Neuronal stem cell (in vitro differentiated cells): ENCODE results near the gene SEMA7A.
A peak's percentile ranks its signal among the peaks of the same experiment; 100 is the strongest.

Experiments
- DNase-seq: peaks from one replicate; pipeline ENCODE4 v3.0.0-alpha.2; 2013; ENCODE audit warnings: low spot score
- H2AFZ ChIP-seq: one replicate; pipeline ENCODE4 v1.6.1; 2013; ENCODE audit warnings: mild to moderate bottlenecking, low read length, inconsistent platforms
- H2AK5ac ChIP-seq: 2 replicates; pipeline ENCODE4 v1.6.1; 2013; ENCODE audit warnings: low read depth, mild to moderate bottlenecking, inconsistent platforms, low read length, moderate library complexity, mixed read lengths
- H2BK120ac ChIP-seq: 2 replicates; pipeline ENCODE4 v1.6.1; 2013; ENCODE audit warnings: low read depth, mild to moderate bottlenecking, inconsistent platforms, low read length, moderate library complexity, mixed read lengths
- H2BK12ac ChIP-seq: one replicate; pipeline ENCODE4 v1.6.1; 2013; ENCODE audit warnings: low read length, inconsistent platforms
- H2BK15ac ChIP-seq: 2 replicates; pipeline ENCODE4 v1.6.1; 2013; ENCODE audit warnings: mild to moderate bottlenecking, low read length, inconsistent platforms, mixed read lengths
- H2BK5ac ChIP-seq: one replicate; pipeline ENCODE4 v1.6.1; 2013; ENCODE audit warnings: inconsistent platforms, mild to moderate bottlenecking, low read length, moderate library complexity
- H3K14ac ChIP-seq: one replicate; pipeline ENCODE4 v1.6.1; 2013; ENCODE audit warnings: low read length, inconsistent platforms
- H3K18ac ChIP-seq: 2 replicates; pipeline ENCODE4 v1.6.1; 2013; ENCODE audit warnings: low read length, inconsistent platforms
- H3K23ac ChIP-seq: 2 replicates; pipeline ENCODE4 v1.6.1; 2013; ENCODE audit warnings: low read depth, mild to moderate bottlenecking, mixed read lengths, low read length, inconsistent platforms; ENCODE audit not compliant: poor library complexity
- H3K27ac ChIP-seq: replicated peaks from 3 replicates; pipeline ENCODE4 v1.5.1; 2013; ENCODE audit warnings: low read length, inconsistent platforms
- H3K27me3 ChIP-seq, 3 experiments: 2 replicates each; pipeline ENCODE4 v1.6.1; 2013; ENCODE audit warnings: low read length in 3 of 3, mild to moderate bottlenecking in 2 of 3, inconsistent platforms in 1 of 3, low read depth in 1 of 3, mixed read lengths in 1 of 3, moderate library complexity in 1 of 3; ENCODE audit not compliant: control insufficient read depth in 3 of 3, insufficient read depth in 3 of 3
- H3K36me3 ChIP-seq, 2 donors: replicated peaks in 1 of 2; 2 replicates each; pipeline ENCODE4 v1.6.1; 2013; ENCODE audit warnings: low read length in 2 of 2; ENCODE audit not compliant: control insufficient read depth in 2 of 2, insufficient read depth in 2 of 2
- H3K4ac ChIP-seq: 2 replicates; pipeline ENCODE4 v1.6.1; 2013; ENCODE audit warnings: inconsistent platforms, mild to moderate bottlenecking, low read length, moderate library complexity
- H3K4me1 ChIP-seq, 2 donors: 1 replicate in 1 of 2; 2 replicates in 1 of 2; pipeline ENCODE4 v1.6.1; 2013; ENCODE audit warnings: low read length in 2 of 2, low read depth in 1 of 2; ENCODE audit not compliant: control insufficient read depth in 2 of 2, insufficient read depth in 1 of 2
- H3K4me2 ChIP-seq: one replicate; pipeline ENCODE4 v1.6.1; 2013; ENCODE audit warnings: mild to moderate bottlenecking, low read length, inconsistent platforms; ENCODE audit not compliant: insufficient read depth, poor library complexity, severe bottlenecking
- H3K4me3 ChIP-seq, 2 donors: 2 replicates each; pipeline ENCODE4 v1.5.1; 2013; ENCODE audit warnings: low read length in 2 of 2, mild to moderate bottlenecking in 2 of 2, inconsistent platforms in 1 of 2, moderate library complexity in 1 of 2
- H3K79me1 ChIP-seq: one replicate; pipeline ENCODE4 v1.6.1; 2013; ENCODE audit warnings: low read depth, mild to moderate bottlenecking, inconsistent platforms, low read length, moderate library complexity
- H3K9ac ChIP-seq: one replicate; pipeline ENCODE4 v1.6.1; 2013; ENCODE audit warnings: mild to moderate bottlenecking, low read depth, low read length, inconsistent platforms; ENCODE audit not compliant: poor library complexity
- H3K9me3 ChIP-seq, 2 donors: replicated peaks in 1 of 2; 2 replicates each; pipeline versions ENCODE3 to v1.6.1; 2013; ENCODE audit warnings: low read length in 2 of 2, mild to moderate bottlenecking in 2 of 2, inconsistent platforms in 1 of 2, low read depth in 1 of 2, mixed read lengths in 1 of 2, moderate library complexity in 1 of 2; ENCODE audit not compliant: control insufficient read depth in 2 of 2, insufficient read depth in 1 of 2
- H4K8ac ChIP-seq: one replicate; pipeline ENCODE4 v1.6.1; 2013; ENCODE audit warnings: low read depth, mild to moderate bottlenecking, inconsistent platforms, low read length, moderate library complexity
- H4K91ac ChIP-seq: one replicate; pipeline ENCODE4 v1.6.1; 2013; ENCODE audit warnings: low read length, low read depth, mild to moderate bottlenecking, inconsistent platforms; ENCODE audit not compliant: poor library complexity
- WGBS, 2 donors: extraction: QIAGEN DNeasy Blood & Tissue Kit; methylation state at CpG; one replicate each; pipeline ENCODE4 v1.1.7; 2013; ENCODE audit warnings: missing lambda C conversion rate in 2 of 2, mixed read lengths in 1 of 2; ENCODE audit not compliant: insufficient read length in 2 of 2, insufficient replicate concordance in 1 of 2; ENCODE audit errors: extremely low coverage in 2 of 2; 5-methylcytosine and 5-hydroxymethylcytosine counted together

SEMA7A gene

GRCh38 chr15:74418575-74419338, 15.0 kb downstream of the SEMA7A start:
- no peak overlapping the region for H3K9ac ChIP-seq
- no peak overlapping the region for H2BK120ac ChIP-seq
- H3K27ac ChIP-seq = no peak overlapping the region
- H3K79me1 ChIP-seq = peaks cover 6% of the 10 kb centered on the region
- H3K4me1 ChIP-seq = peaks cover 28 to 40% of the 10 kb centered on the region in 2 donors
- no peak overlapping the region for H4K8ac ChIP-seq
- no peaks in the 10 kb centered on the region for H3K9me3 ChIP-seq
- H3K23ac ChIP-seq = no peak overlapping the region
- H2BK5ac ChIP-seq = no peak overlapping the region
- no peak overlapping the region for H3K4ac ChIP-seq
- H3K14ac ChIP-seq = no peak overlapping the region
- H3K36me3 ChIP-seq = peaks cover 15 to 20% of the 10 kb centered on the region in 2 donors
- no peak overlapping the region for H4K91ac ChIP-seq
- H2BK12ac ChIP-seq = no peak overlapping the region
- no CpG with 5 or more reads among the region's 16 CpGs for WGBS, 2 donors
- H2AK5ac ChIP-seq = peak overlapping the region; percentile 16
- no peak overlapping the region for H3K4me2 ChIP-seq
- no peak overlapping the region for H2AFZ ChIP-seq
- H3K4me3 ChIP-seq = no peak overlapping the region
- no peak overlapping the region for H2BK15ac ChIP-seq
- no peaks in the 10 kb centered on the region for H3K27me3 ChIP-seq
- no peak for DNase-seq
- peak overlapping the region; percentile 23 for H3K18ac ChIP-seq

GRCh38 chr15:74417670-74418069, 16.1 kb downstream of the SEMA7A start:
- Histone ChIP-seq H3K4me1 (peaks cover 24 to 30% of the 10 kb centered on the region in 2 donors), H3K9me3 (no peaks in the 10 kb centered on the region), H3K36me3 (peaks cover 18 to 20% of the 10 kb centered on the region in 2 donors), H3K4me3 (no peak overlapping the region), H2BK15ac (no peak overlapping the region), H2AFZ (no peak overlapping the region), H3K4ac (peak overlapping the region; percentile 38), H2AK5ac (no peak overlapping the region), H4K91ac (no peak overlapping the region), H2BK12ac (no peak overlapping the region), H3K23ac (no peak overlapping the region), H3K27ac (no peak overlapping the region), H3K9ac (peak overlapping the region; percentile 64), H4K8ac (no peak overlapping the region), H2BK120ac (no peak overlapping the region), H3K79me1 (peaks cover 6% of the 10 kb centered on the region), H3K18ac (peak overlapping the region; percentile 54), H3K27me3 (no peaks in the 10 kb centered on the region), H3K14ac (no peak overlapping the region), H2BK5ac (no peak overlapping the region), H3K4me2 (no peak overlapping the region)
- no CpG with 5 or more reads among the region's 9 CpGs for WGBS, 2 donors
- DNase-seq = no peak

GRCh38 chr15:74417225-74417624, 16.5 kb downstream of the SEMA7A start:
- Histone ChIP-seq H3K27ac (no peak overlapping the region), H2AK5ac (no peak overlapping the region), H3K79me1 (peaks cover 6% of the 10 kb centered on the region), H3K18ac (no peak overlapping the region), H3K4me1 (peaks cover 19 to 26% of the 10 kb centered on the region in 2 donors), H3K27me3 (no peaks in the 10 kb centered on the region), H3K9ac (no peak overlapping the region), H2BK12ac (peak overlapping the region; percentile 47), H2BK120ac (no peak overlapping the region), H2BK5ac (no peak overlapping the region), H3K4ac (no peak overlapping the region), H2AFZ (no peak overlapping the region), H3K9me3 (no peaks in the 10 kb centered on the region), H2BK15ac (no peak overlapping the region), H4K91ac (no peak overlapping the region), H3K36me3 (peaks cover 18 to 20% of the 10 kb centered on the region in 2 donors), H3K14ac (no peak overlapping the region), H3K4me2 (no peak overlapping the region), H4K8ac (no peak overlapping the region), H3K4me3 (no peak overlapping the region), H3K23ac (no peak overlapping the region)
- DNase-seq = no peak
- no CpG with 5 or more reads among the region's 13 CpGs for WGBS, 2 donors

GRCh38 chr15:74415966-74416916, 17.5 kb downstream of the SEMA7A start:
- DNase-seq = no peak
- peaks cover 18 to 20% of the 10 kb centered on the region in 2 donors for H3K36me3 ChIP-seq

More at GRCh38 chr15:74415966-74416916, 17.5 kb downstream of the SEMA7A start:
- peaks cover 4% of the 10 kb centered on the region for H3K79me1 ChIP-seq
- H3K9me3 ChIP-seq = no peaks in the 10 kb centered on the region
- peak overlapping the region in 1 of 2 donors; percentile 5 for H3K4me3 ChIP-seq
- peaks cover 10 to 16% of the 10 kb centered on the region in 2 donors for H3K4me1 ChIP-seq
- no peak overlapping the region for H3K4ac ChIP-seq
- H2AFZ ChIP-seq = no peak overlapping the region
- H3K23ac ChIP-seq = peak overlapping the region; percentile 82
- H4K91ac ChIP-seq = no peak overlapping the region
- no peak overlapping the region for H3K27ac ChIP-seq
- no peaks in the 10 kb centered on the region for H3K27me3 ChIP-seq
- no peak overlapping the region for H4K8ac ChIP-seq
- no peak overlapping the region for H2BK5ac ChIP-seq
- H2AK5ac ChIP-seq = no peak overlapping the region
- H3K9ac ChIP-seq = peak overlapping the region; percentile 72
- H2BK120ac ChIP-seq = no peak overlapping the region
- H2BK12ac ChIP-seq = peak overlapping the region; percentile 36
- peak overlapping the region; percentile 13 for H3K18ac ChIP-seq
- no peak overlapping the region for H3K4me2 ChIP-seq
- no peak overlapping the region for H3K14ac ChIP-seq
- no peak overlapping the region for H2BK15ac ChIP-seq
- no CpG with 5 or more reads among the region's 19 CpGs for WGBS, 2 donors
